Lower leg skin (tissue), 4 donors: ENCODE data around the gene TAF13. TPM values are rescaled to one million over a fixed set of nuclear protein-coding genes. Genes with fewer than 3 reads are reported as not detected.

Experiments
- DNase-seq, 2 donors: peaks; one replicate each; pipeline ENCODE4 v3.0.0-alpha.2; 2019; ENCODE audit warnings: low spot score in 2 of 2
- H3K4me3 ChIP-seq: fragments of 200-600 bp; sonication (generic); 2 replicates; pipeline ENCODE4 v1.5.1; 2017; ENCODE audit warnings: mild to moderate bottlenecking, low read depth; ENCODE audit not compliant: poor library complexity, severe bottlenecking
- CTCF ChIP-seq, 3 donors: fragments of 450-650 bp; IDR thresholded peaks; one replicate each; pipeline ENCODE4 v1.5.1; 2016; ENCODE audit warnings: antibody characterized with exemption in 3 of 3, mild to moderate bottlenecking in 3 of 3, moderate library complexity in 2 of 3
- POLR2A ChIP-seq, 2 donors: fragments of 450-650 bp; IDR thresholded peaks; one replicate each; pipeline ENCODE4 v1.6.1; 2016 to 2017; ENCODE audit warnings: antibody characterized with exemption in 2 of 2, mild to moderate bottlenecking in 1 of 2, moderate library complexity in 1 of 2
- WGBS, 2 donors: methylation state at CpG; one replicate each; pipeline ENCODE4 v1.1.5; 2018; 5-methylcytosine and 5-hydroxymethylcytosine counted together
- intact Hi-C: fragments of 100-400 bp; cut with DNase I; formaldehyde crosslinking; loops from one replicate; pipeline ENCODE4 v1.15.0; 2023; ENCODE audit warnings: low total_unique reads
- total RNA-seq, 4 donors: library from RNA; depleted of rRNA; stranded (reverse); fragments of >200 nt; gene quantifications; one replicate each; pipeline ENCODE4 v1.1.0, GENCODE V29; 2016

Gene TAF13
- total RNA-seq, 4 donors from 2014 or later, result 22.2 to 28.9 (median 23.9) TPM

GRCh38 chr1:109090196-109091077, 14.6 kb upstream of the TAF13 start, which contains the start of gene TMEM167B:
Gene TMEM167B, plus strand, starts transcription at chr1:109090764. Its CDS starts 109 bp downstream, at chr1:109090873.
- TF ChIP-seq POLR2A (IDR thresholded peaks at IDR 0.05) (peak in 1 of 2 donors; percentile 16), CTCF (IDR thresholded peaks at IDR 0.05) (no peak)
- intact Hi-C loops, result no loop called here
- WGBS, 2 donors, result 4 to 5% methylated on average over 64 to 67 of the region's 67 CpGs
- peak; percentile 94 to 98 for DNase-seq
- H3K4me3 ChIP-seq, result peak within 1 kb of the TSS; percentile 68

- no peak for DNase-seq
- intact Hi-C loops, result no loop called here
- no peak overlapping the region for H3K4me3 ChIP-seq
- TF ChIP-seq CTCF (IDR thresholded peaks at IDR 0.05) (no peak), POLR2A (IDR thresholded peaks at IDR 0.05) (no peak)
- 69 to 78% methylated on average over 31 of the region's 31 CpGs for WGBS, 2 donors
Observed at GRCh38 chr1:109089242-109090015, 13.6 kb upstream of the TAF13 start.

- H3K4me3 ChIP-seq, result no peak overlapping the region
- no peak for TF ChIP-seq POLR2A (IDR thresholded peaks at IDR 0.05)
- no peak for TF ChIP-seq CTCF (IDR thresholded peaks at IDR 0.05)
- 77 to 79% methylated on average over 13 of the region's 13 CpGs for WGBS, 2 donors
- peak in 1 of 2 donors; percentile 62 for DNase-seq
- intact Hi-C loops, result no loop called here
Observed at GRCh38 chr1:109084563-109085517, 9.0 kb upstream of the TAF13 start.

GRCh38 chr1:109083923-109084322, 8.1 kb upstream of the TAF13 start:
- 44 to 86% methylated on average over 1 of the region's 1 CpG for WGBS, 2 donors
- TF ChIP-seq CTCF (IDR thresholded peaks at IDR 0.05) (no peak), POLR2A (IDR thresholded peaks at IDR 0.05) (no peak)
- DNase-seq, result no peak
- no peak overlapping the region for H3K4me3 ChIP-seq
- intact Hi-C loops, result no loop called here

GRCh38 chr1:109083501-109083900, 7.7 kb upstream of the TAF13 start:
- H3K4me3 ChIP-seq, result no peak overlapping the region
- TF ChIP-seq POLR2A (IDR thresholded peaks at IDR 0.05) (no peak), CTCF (IDR thresholded peaks at IDR 0.05) (no peak)
- DNase-seq, result no peak
- intact Hi-C loops, result no loop called here
- WGBS, 2 donors, result 79 to 89% methylated on average over 3 of the region's 3 CpGs
